GM23338 (cell line): ENCODE measurements around the gene FXYD2. TPM values are rescaled to one million over a fixed set of nuclear protein-coding genes. Genes with fewer than 3 reads are reported as not detected.

Experiments used
- ATAC-seq: fragments of 200-7000 bp; cut with Tn5 transposase; 3 replicates; pipeline ENCODE4 v1.9.1; 2020
- DNase-seq: peaks from one replicate; pipeline ENCODE4 v3.0.0-alpha.2; 2015; ENCODE audit warnings: low spot score
- H2AFZ ChIP-seq: fragments of 200-600 bp; sonication (generic); 2 replicates; pipeline ENCODE4 v1.8.0; 2016; ENCODE audit warnings: antibody characterized with exemption, mild to moderate bottlenecking, moderate library complexity
- H3F3A ChIP-seq: fragments of 200-600 bp; sonication (generic); replicated peaks from 2 replicates; pipeline ENCODE4 v1.8.0; 2017; ENCODE audit warnings: antibody characterized with exemption, mixed run types, low read depth
- H3K27ac ChIP-seq: fragments of 200-600 bp; sonication (generic); 2 replicates; pipeline ENCODE4 v1.6.1; 2016; ENCODE audit warnings: low read depth
- H3K27me3 ChIP-seq: fragments of 200-600 bp; sonication (generic); 2 replicates; pipeline ENCODE4 v1.8.0; 2016; ENCODE audit warnings: mild to moderate bottlenecking, mixed run types, moderate library complexity; ENCODE audit not compliant: insufficient read depth
- H3K36me3 ChIP-seq: fragments of 200-600 bp; sonication (generic); 2 replicates; pipeline ENCODE4 v1.8.0; 2016; ENCODE audit warnings: mild to moderate bottlenecking; ENCODE audit not compliant: insufficient read depth
- H3K4me1 ChIP-seq: fragments of 200-600 bp; sonication (generic); 2 replicates; pipeline ENCODE4 v1.8.0; 2016; ENCODE audit warnings: mild to moderate bottlenecking, moderate library complexity; ENCODE audit not compliant: insufficient read depth
- H3K4me2 ChIP-seq: fragments of 200-600 bp; sonication (generic); 2 replicates; pipeline ENCODE4 v1.7.1; 2017; ENCODE audit warnings: mixed run types
- H3K4me3 ChIP-seq: fragments of 200-600 bp; sonication (generic); 2 replicates; pipeline ENCODE4 v1.6.1; 2016; ENCODE audit warnings: mixed run types
- H3K79me2 ChIP-seq: fragments of 200-600 bp; sonication (generic); replicated peaks from 2 replicates; pipeline ENCODE4 v1.8.0; 2017; ENCODE audit warnings: mild to moderate bottlenecking; ENCODE audit not compliant: insufficient read depth
- H3K9me2 ChIP-seq: fragments of 200-600 bp; sonication (generic); 2 replicates; pipeline ENCODE4 v1.8.0; 2017; ENCODE audit not compliant: insufficient read depth
- H4K20me1 ChIP-seq: fragments of 200-600 bp; sonication (generic); replicated peaks from 2 replicates; pipeline ENCODE4 v1.8.0; 2017; ENCODE audit warnings: mild to moderate bottlenecking; ENCODE audit not compliant: insufficient read depth
- H3K27ac Mint-ChIP-seq: 2 replicates; pipeline ENCODE4 v1.8.0; 2020; ENCODE audit warnings: inconsistent platforms, mild to moderate bottlenecking, moderate library complexity, mixed read lengths
- H3K27me3 Mint-ChIP-seq: 3 replicates; pipeline ENCODE4 v1.8.0; 2022; ENCODE audit warnings: low read depth, mild to moderate bottlenecking, moderate library complexity, mixed read lengths, inconsistent platforms; ENCODE audit not compliant: insufficient read depth, poor library complexity
- H3K36me3 Mint-ChIP-seq: 3 replicates; pipeline ENCODE4 v1.8.0; 2021; ENCODE audit warnings: low read depth, mild to moderate bottlenecking, inconsistent platforms, moderate library complexity, mixed read lengths
- H3K4me1 Mint-ChIP-seq: 3 replicates; pipeline ENCODE4 v1.8.0; 2020; ENCODE audit warnings: mild to moderate bottlenecking, inconsistent platforms, mixed read lengths
- H3K4me3 Mint-ChIP-seq: 3 replicates; pipeline ENCODE4 v1.8.0; 2021; ENCODE audit warnings: moderate library complexity, mild to moderate bottlenecking, inconsistent platforms, mixed read lengths
- H3K9me3 Mint-ChIP-seq: 3 replicates; pipeline ENCODE4 v1.8.0; 2020; ENCODE audit warnings: moderate library complexity, mild to moderate bottlenecking, inconsistent platforms, mixed read lengths
- CREB1 ChIP-seq: fragments of 250-450 bp; sonication (Bioruptor Pico); IDR thresholded peaks from 2 replicates; pipeline ENCODE4 v1.5.0; 2020; ENCODE audit warnings: low read depth, mild to moderate bottlenecking, moderate library complexity
- CTCF ChIP-seq, 2 experiments: fragments of 200-600 bp in 1 of 2; sonication (generic) in 1 of 2; conservative IDR thresholded peaks; 2 replicates each; pipeline versions ENCODE4 v1.5.1 to v1.6.1; 2016 to 2017; ENCODE audit warnings: antibody characterized with exemption in 2 of 2, low read depth in 2 of 2, mild to moderate bottlenecking in 2 of 2, moderate library complexity in 1 of 2
- ETS1 ChIP-seq: IDR thresholded peaks from 2 replicates; pipeline ENCODE4 v1.6.1; 2016; ENCODE audit warnings: antibody characterized with exemption
- EZH2 ChIP-seq: fragments of 200-600 bp; sonication (generic); IDR thresholded peaks from one replicate; pipeline ENCODE4 v1.8.0; 2017; ENCODE audit warnings: antibody characterized with exemption, mild to moderate bottlenecking, low read depth; ENCODE audit not compliant: unreplicated experiment
- EZH2phosphoT487 ChIP-seq: fragments of 200-600 bp; sonication (generic); IDR thresholded peaks from one replicate; pipeline ENCODE4 v1.8.1; 2018; ENCODE audit warnings: antibody characterized with exemption; ENCODE audit not compliant: unreplicated experiment
- JUNB ChIP-seq: IDR thresholded peaks from one replicate; pipeline ENCODE4 v1.6.1; 2016; ENCODE audit warnings: antibody characterized with exemption; ENCODE audit not compliant: unreplicated experiment
- NANOG ChIP-seq: IDR thresholded peaks from 2 replicates; pipeline ENCODE4 v1.6.1; 2016; ENCODE audit warnings: antibody characterized with exemption, borderline replicate concordance
- POLR2AphosphoS5 ChIP-seq: IDR thresholded peaks from 2 replicates; pipeline ENCODE4 v1.6.1; 2016; ENCODE audit warnings: antibody characterized with exemption, low read depth
- REST ChIP-seq: IDR thresholded peaks from one replicate; pipeline ENCODE4 v1.6.1; 2018; ENCODE audit warnings: antibody characterized with exemption; ENCODE audit not compliant: unreplicated experiment
- STAT1 ChIP-seq: IDR thresholded peaks from one replicate; pipeline ENCODE4 v1.6.1; 2016; ENCODE audit warnings: antibody characterized with exemption; ENCODE audit not compliant: unreplicated experiment
- ZNF114 ChIP-seq: fragments of 250-450 bp; sonication (Bioruptor Pico); IDR thresholded peaks from 2 replicates; pipeline ENCODE4 v1.5.0; 2020; ENCODE audit warnings: mild to moderate bottlenecking, moderate library complexity
- ZNF331 ChIP-seq: fragments of 250-450 bp; sonication (Bioruptor Pico); IDR thresholded peaks from 2 replicates; pipeline ENCODE4 v1.5.0; 2020; ENCODE audit warnings: low read depth, mild to moderate bottlenecking, moderate library complexity
- ZNF462 ChIP-seq: fragments of 250-450 bp; sonication (Bioruptor Pico); IDR thresholded peaks from 2 replicates; pipeline ENCODE4 v1.5.0; 2020; ENCODE audit warnings: mild to moderate bottlenecking, moderate library complexity
- polyA plus RNA-seq: library from polyadenylated mRNA; unstranded; fragments of >200 nt; fragmentation: Nextera tagmentation; extraction: Ambion mirVana; gene quantifications from 2 replicates; pipeline ENCODE4 v1.2.1, GENCODE V29; 2016
- total RNA-seq: library from RNA; depleted of rRNA; stranded (reverse); fragments of >200 nt; shearing (Covaris generic); gene quantifications from 2 replicates; pipeline ENCODE4 v1.2.3, GENCODE V29; 2014

Gene FXYD2
- total and polyA plus RNA-seq, 2 experiments from 2014 or later = 0.59 to 1.4 TPM

- DNase-seq (no peak), ATAC-seq (no peak)
- H3K9me3 Mint-ChIP-seq = no peaks in the 10 kb centered on the region
- no peaks in the 10 kb centered on the region for H3K27me3 ChIP-seq
- H3K4me1 Mint-ChIP-seq = peaks cover 55% of the 10 kb centered on the region
- H4K20me1 ChIP-seq = no peaks in the 10 kb centered on the region
- no peak overlapping the region for H3K4me2 ChIP-seq
- peaks cover 26% of the 10 kb centered on the region for H3K27me3 Mint-ChIP-seq
- no peak overlapping the region for H3K27ac Mint-ChIP-seq
- no peak overlapping the region for H3K4me3 Mint-ChIP-seq
- H3K36me3 ChIP-seq = no peaks in the 10 kb centered on the region
- no peaks in the 10 kb centered on the region for H3K36me3 Mint-ChIP-seq
- no peaks in the 10 kb centered on the region for H3K79me2 ChIP-seq
- no peak overlapping the region for H3K27ac ChIP-seq
- H3K9me2 ChIP-seq = no peaks in the 10 kb centered on the region
- H2AFZ ChIP-seq = no peak overlapping the region
- no peak overlapping the region for H3K4me3 ChIP-seq
- peaks cover 21% of the 10 kb centered on the region; the same call in 1 of the 2 replicates for H3K4me1 ChIP-seq
- no peaks in the 10 kb centered on the region for H3F3A ChIP-seq
- no peak for TF ChIP-seq ZNF114
- no peak for TF ChIP-seq POLR2AphosphoS5
- TF ChIP-seq CTCF (conservative IDR thresholded peaks at IDR 0.05; ENCODE audit: low read depth in 2 of 2) = no peak
- no peak for TF ChIP-seq JUNB
- no peak for TF ChIP-seq ZNF331 (CRISPR knock-in tag)
- TF ChIP-seq REST = no peak
- no peak for TF ChIP-seq CREB1 (CRISPR knock-in tag)
- TF ChIP-seq STAT1 = no peak
- no peak for TF ChIP-seq EZH2phosphoT487
- no peak for TF ChIP-seq NANOG
- TF ChIP-seq EZH2 = no peak
- TF ChIP-seq ETS1 = no peak
- TF ChIP-seq ZNF462 = no peak
Observed at GRCh38 chr11:117821431-117821830, 3.1 kb downstream of the FXYD2 start.
